HepG2 (cell line): ENCODE measurements around the gene EMC9. TPM values are rescaled to one million over a fixed set of nuclear protein-coding genes. Genes with fewer than 3 reads are reported as not detected.

Experiments used
- AKAP8 ChIP-seq: sonication (generic); formaldehyde crosslinking; IDR thresholded peaks from 2 replicates; pipeline ENCODE4 v1.5.1; 2020; ENCODE audit warnings: mild to moderate bottlenecking, missing genetic modification reagents
- CHCHD3 ChIP-seq: sonication (generic); formaldehyde crosslinking; IDR thresholded peaks from 2 replicates; pipeline ENCODE4 v1.8.0; 2022; ENCODE audit warnings: mild to moderate bottlenecking, missing genetic modification reagents, moderate library complexity
- ETV5 ChIP-seq: IDR thresholded peaks from 2 replicates; pipeline ENCODE4 v1.6.1; 2018; ENCODE audit warnings: missing biosample characterization, missing genetic modification reagents, inconsistent platforms, borderline replicate concordance
- KDM5A ChIP-seq: fragments of 200-600 bp; sonication (generic); IDR thresholded peaks from 2 replicates; pipeline ENCODE4 v1.7.0; 2018; ENCODE audit warnings: antibody characterized with exemption, mild to moderate bottlenecking, low read length, borderline replicate concordance
- ZNF121 ChIP-seq: sonication (generic); formaldehyde crosslinking; IDR thresholded peaks from 2 replicates; pipeline ENCODE4 v1.5.0; 2020; ENCODE audit warnings: mild to moderate bottlenecking, missing genetic modification reagents
- ZNF503 ChIP-seq: sonication (generic); formaldehyde crosslinking; IDR thresholded peaks from 2 replicates; pipeline ENCODE4 v1.4.0; 2020; ENCODE audit warnings: missing genetic modification reagents
- ZNF777 ChIP-seq: sonication (generic); formaldehyde crosslinking; IDR thresholded peaks from 2 replicates; pipeline ENCODE4 v1.4.0; 2020; ENCODE audit warnings: missing genetic modification reagents
- polyA plus RNA-seq, 8 experiments: library from polyadenylated mRNA; depleted of rRNA in 3 of 8; stranded (reverse) in 7 of 8; unstranded in 1 of 8; fragments of >200 nt; fragmentation: Illumina TruSeq in 4 of 8; extraction: Trizol in 4 of 8; gene quantifications; 2 replicates each; pipeline versions ENCODE4 v1.2.1 to v1.2.3, GENCODE V29; 2011 to 2016; ENCODE audit warnings: low read depth in 4 of 8, missing spikeins in 1 of 8, mixed read lengths in 1 of 8; ENCODE audit not compliant: insufficient read depth in 1 of 8
- total RNA-seq, 5 experiments: library from RNA; depleted of rRNA; stranded (reverse); fragments of >200 nt; fragmentation: Illumina TruSeq; extraction: Trizol; gene quantifications; 2 replicates each; pipeline ENCODE4 v1.2.3, GENCODE V29; 2016; ENCODE audit warnings: low read depth in 1 of 5
- TF ChIP-seq, protein P1 (sequence below): sonication (generic); formaldehyde crosslinking; IDR thresholded peaks from one replicate; pipeline ENCODE4 v1.5.1; 2020; ENCODE audit warnings: mild to moderate bottlenecking, missing genetic modification reagents; ENCODE audit errors: not compliant biosample characterization
- TF ChIP-seq, protein P2 (sequence below): sonication (generic); formaldehyde crosslinking; IDR thresholded peaks from 2 replicates; pipeline ENCODE4 v1.4.0; 2020; ENCODE audit warnings: missing genetic modification reagents, borderline replicate concordance

The EMC9 gene
- total and polyA plus RNA-seq, 2 of the 13 experiments (the other 11 are each of a cell fraction or from before 2014, with no cell fraction given) = 60.5 to 78.7 TPM

- TF ChIP-seq ZNF503 (no peak; the same call in 1 of the 2 replicates), ZNF121 (CRISPR knock-in tag) (no peak), AKAP8 (no peak; the same call in 1 of the 2 replicates), ETV5 (peak; percentile 67), ZNF777 (peak; percentile 59; the same call in 1 of the 2 replicates), KDM5A (peak; percentile 95), CHCHD3 (CRISPR knock-in tag) (no peak)
- TF ChIP-seq, protein P1, sequence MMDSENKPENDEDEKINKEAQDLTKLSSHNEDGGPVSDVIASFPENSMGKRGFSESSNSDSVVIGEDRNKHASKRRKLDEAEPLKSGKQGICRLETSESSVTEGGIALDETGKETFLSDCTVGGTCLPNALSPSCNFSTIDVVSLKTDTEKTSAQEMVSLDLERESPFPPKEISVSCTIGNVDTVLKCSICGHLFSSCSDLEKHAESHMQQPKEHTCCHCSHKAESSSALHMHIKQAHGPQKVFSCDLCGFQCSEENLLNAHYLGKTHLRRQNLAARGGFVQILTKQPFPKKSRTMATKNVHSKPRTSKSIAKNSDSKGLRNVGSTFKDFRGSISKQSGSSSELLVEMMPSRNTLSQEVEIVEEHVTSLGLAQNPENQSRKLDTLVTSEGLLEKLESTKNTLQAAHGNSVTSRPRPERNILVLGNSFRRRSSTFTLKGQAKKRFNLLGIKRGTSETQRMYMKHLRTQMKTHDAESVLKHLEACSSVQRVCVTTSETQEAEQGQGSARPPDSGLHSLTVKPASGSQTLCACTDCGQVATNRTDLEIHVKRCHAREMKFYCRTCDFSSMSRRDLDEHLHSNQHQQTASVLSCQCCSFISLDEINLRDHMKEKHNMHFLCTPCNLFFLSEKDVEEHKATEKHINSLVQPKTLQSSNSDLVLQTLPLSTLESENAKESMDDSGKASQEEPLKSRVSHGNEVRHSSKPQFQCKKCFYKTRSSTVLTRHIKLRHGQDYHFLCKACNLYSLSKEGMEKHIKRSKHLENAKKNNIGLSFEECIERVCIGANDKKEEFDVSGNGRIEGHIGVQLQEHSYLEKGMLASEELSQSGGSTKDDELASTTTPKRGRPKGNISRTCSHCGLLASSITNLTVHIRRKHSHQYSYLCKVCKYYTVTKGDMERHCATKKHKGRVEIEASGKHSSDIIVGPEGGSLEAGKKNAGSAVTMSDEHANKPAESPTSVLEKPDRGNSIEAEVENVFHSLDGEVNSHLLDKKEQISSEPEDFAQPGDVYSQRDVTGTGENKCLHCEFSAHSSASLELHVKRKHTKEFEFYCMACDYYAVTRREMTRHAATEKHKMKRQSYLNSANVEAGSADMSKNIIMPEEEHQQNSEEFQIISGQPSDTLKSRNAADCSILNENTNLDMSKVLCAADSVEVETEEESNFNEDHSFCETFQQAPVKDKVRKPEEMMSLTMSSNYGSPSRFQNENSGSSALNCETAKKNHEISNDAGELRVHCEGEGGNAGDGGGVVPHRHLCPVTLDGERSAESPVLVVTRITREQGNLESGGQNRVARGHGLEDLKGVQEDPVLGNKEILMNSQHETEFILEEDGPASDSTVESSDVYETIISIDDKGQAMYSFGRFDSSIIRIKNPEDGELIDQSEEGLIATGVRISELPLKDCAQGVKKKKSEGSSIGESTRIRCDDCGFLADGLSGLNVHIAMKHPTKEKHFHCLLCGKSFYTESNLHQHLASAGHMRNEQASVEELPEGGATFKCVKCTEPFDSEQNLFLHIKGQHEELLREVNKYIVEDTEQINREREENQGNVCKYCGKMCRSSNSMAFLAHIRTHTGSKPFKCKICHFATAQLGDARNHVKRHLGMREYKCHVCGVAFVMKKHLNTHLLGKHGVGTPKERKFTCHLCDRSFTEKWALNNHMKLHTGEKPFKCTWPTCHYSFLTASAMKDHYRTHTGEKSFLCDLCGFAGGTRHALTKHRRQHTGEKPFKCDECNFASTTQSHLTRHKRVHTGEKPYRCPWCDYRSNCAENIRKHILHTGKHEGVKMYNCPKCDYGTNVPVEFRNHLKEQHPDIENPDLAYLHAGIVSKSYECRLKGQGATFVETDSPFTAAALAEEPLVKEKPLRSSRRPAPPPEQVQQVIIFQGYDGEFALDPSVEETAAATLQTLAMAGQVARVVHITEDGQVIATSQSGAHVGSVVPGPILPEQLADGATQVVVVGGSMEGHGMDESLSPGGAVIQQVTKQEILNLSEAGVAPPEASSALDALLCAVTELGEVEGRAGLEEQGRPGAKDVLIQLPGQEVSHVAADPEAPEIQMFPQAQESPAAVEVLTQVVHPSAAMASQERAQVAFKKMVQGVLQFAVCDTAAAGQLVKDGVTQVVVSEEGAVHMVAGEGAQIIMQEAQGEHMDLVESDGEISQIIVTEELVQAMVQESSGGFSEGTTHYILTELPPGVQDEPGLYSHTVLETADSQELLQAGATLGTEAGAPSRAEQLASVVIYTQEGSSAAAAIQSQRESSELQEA (CRISPR knock-in tag) = no peak
- TF ChIP-seq, protein P2, sequence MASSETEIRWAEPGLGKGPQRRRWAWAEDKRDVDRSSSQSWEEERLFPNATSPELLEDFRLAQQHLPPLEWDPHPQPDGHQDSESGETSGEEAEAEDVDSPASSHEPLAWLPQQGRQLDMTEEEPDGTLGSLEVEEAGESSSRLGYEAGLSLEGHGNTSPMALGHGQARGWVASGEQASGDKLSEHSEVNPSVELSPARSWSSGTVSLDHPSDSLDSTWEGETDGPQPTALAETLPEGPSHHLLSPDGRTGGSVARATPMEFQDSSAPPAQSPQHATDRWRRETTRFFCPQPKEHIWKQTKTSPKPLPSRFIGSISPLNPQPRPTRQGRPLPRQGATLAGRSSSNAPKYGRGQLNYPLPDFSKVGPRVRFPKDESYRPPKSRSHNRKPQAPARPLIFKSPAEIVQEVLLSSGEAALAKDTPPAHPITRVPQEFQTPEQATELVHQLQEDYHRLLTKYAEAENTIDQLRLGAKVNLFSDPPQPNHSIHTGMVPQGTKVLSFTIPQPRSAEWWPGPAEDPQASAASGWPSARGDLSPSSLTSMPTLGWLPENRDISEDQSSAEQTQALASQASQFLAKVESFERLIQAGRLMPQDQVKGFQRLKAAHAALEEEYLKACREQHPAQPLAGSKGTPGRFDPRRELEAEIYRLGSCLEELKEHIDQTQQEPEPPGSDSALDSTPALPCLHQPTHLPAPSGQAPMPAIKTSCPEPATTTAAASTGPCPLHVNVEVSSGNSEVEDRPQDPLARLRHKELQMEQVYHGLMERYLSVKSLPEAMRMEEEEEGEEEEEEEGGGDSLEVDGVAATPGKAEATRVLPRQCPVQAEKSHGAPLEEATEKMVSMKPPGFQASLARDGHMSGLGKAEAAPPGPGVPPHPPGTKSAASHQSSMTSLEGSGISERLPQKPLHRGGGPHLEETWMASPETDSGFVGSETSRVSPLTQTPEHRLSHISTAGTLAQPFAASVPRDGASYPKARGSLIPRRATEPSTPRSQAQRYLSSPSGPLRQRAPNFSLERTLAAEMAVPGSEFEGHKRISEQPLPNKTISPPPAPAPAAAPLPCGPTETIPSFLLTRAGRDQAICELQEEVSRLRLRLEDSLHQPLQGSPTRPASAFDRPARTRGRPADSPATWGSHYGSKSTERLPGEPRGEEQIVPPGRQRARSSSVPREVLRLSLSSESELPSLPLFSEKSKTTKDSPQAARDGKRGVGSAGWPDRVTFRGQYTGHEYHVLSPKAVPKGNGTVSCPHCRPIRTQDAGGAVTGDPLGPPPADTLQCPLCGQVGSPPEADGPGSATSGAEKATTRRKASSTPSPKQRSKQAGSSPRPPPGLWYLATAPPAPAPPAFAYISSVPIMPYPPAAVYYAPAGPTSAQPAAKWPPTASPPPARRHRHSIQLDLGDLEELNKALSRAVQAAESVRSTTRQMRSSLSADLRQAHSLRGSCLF (CRISPR knock-in tag) = no peak
Observed at GRCh38 chr14:24146978-24147760, 5.8 kb upstream of the EMC9 start, which contains the start of gene RNF31 (continued).
